GM18861 (cell line): ENCODE measurements around the gene TMEM132D.

Source experiments
- ATAC-seq: cut with Tn5 transposase; IDR thresholded peaks from one replicate; pipeline ENCODE4 v1.9.1; 2021; ENCODE audit not compliant: unreplicated experiment

TMEM132D gene

DNA sequence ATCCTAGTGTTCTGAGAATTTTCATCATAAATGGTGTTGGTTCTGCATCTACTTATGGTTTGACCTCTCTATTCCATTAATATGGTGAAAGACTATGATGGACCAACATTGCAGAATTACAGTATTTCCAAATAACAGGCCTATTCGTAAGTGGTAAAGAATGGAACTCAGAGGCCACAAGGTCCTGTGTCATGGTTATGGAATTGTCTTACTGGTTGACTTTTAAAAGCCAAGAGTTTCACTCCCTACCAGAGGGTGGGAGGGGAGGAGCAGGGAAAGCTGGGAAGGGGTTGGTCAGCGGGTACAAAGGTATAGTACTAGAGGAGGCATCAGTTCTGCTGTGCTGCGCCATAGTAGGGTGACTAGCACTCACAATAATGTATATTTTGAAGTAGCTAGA is 153.4 kb downstream of the TMEM132D start:
- no peak for ATAC-seq

DNA sequence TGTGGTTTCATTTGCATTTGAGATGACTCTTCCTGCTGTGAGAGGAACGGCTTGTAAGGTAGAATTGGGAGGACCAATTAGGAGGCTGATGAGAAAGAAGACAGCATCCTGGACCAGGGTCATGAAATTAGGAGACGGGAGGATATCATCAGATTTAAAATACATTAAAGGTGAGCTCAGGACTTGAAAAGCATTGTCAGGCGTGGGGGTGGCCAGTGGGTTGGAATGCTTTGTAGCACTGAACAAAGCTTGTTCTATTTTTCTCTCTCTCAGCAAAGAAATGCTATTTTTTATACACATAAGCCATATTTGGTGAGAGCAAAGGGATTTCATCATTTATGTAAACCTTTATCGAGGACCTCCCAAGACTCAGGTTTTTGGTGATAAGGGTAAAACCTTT is 157.5 kb downstream of the TMEM132D start:
- ATAC-seq: no peak

DNA sequence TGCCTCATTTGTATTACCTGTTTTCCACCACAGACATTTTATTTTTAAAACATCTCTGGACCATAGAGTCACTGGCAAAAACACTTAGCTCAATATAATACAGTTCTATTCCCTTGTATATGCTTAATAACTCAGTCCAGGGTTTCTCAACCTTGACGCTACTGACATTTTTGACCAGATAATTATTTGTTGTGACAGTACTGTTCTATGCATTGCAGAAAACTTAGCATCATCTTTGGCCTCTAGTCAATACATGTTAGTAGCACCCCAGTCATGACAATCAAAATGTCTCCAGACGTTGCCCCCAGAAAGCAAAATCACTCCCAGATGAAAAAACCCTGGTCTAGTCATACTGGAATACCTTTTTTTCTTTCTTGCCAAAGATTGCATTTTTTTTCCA is 174.7 kb downstream of the TMEM132D start:
- ATAC-seq: no peak

DNA sequence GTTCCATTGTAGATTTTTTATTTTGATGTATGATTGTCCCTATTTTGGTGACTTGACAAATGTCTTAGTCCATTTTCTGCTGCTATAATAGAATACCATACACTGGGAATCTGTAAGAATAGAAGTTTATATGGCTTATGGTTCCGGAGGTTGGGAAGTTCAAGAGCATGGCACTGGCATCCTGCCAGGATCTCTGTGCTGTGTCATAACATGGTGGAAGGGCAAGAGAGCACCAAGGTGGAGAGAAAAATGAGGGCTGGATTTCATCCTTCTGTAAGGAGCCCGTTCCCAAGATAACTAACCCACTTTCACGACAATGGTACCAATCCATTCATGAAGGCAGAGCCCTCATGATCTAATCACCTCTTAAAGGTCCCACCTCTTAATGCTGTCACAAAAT is 176.7 kb downstream of the TMEM132D start:
- ATAC-seq: no peak

DNA sequence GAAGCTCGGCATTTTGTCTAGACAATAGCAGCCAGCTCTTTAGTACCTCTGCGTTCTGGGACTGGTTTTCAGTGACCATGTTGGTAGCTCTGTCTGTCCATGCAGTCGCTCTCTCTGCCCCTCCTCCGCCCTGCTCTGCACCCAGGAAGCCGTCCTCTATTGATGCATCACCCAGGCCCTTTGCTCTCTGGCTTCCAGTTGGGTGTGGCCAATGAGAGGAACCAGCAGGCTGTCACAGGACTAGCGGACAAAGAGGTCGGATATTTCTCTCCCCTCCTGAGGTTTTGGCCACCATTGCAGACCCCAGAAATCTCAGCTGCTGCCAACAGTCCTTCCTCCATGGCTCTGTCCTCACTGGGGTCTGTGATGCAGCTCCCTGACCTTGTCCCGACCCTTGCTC is 180.6 kb downstream of the TMEM132D start:
- no peak for ATAC-seq

DNA sequence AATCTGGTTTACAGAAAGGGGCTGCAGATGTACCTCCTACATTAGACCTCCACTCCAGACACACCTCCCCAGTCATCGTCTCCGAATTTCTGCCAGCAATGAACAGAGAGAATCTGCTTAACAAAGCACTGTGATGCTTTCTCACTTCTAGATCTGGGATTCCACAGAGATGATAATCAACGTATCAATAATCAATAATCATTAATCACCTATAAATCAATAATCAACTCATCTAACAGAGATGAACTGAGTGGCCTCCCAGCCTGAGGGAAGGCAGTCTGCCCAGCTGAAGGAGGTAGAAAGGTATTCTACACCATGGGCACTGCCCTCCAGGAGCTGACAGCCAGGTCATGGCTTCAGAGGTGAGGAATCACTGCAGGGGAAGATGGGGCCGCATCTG is 183.2 kb downstream of the TMEM132D start:
- ATAC-seq: no peak

DNA sequence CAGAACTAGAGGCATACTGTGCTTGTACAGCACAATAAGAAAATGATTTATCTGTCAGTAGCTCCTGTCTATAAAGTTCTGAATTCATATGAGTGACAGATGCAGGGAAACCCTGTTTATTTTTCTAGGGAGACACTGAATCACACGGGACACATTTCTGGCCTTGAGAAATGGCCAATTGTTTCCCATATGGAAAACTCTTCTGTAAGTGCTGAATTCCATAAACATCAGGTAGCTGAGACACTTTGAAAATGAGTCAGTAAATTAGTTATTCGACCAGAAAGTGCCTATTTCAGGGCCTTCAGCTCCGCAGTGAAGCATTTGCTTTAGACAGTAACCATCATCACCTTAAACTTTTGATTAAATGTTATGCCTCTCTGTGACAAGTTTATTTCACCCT is 184.4 kb downstream of the TMEM132D start:
- no peak for ATAC-seq

DNA sequence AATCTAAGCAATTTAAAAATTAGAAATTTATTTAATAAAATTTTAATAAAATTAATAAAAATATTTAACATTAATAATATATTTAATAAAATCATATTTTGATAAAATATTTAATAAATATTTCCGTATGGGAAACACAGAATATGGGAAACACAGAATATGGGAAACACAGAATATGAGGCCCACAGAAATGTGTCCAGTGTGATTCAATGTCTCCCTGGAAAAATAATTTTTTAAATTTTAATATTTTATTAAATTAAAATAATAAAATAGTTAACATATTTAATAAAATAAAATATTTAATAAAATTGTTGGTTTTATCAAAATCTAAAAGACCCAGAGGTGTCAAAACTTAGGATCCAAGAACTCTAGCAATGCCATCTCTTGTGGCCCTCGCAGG is 186.4 kb downstream of the TMEM132D start:
- ATAC-seq: no peak

DNA sequence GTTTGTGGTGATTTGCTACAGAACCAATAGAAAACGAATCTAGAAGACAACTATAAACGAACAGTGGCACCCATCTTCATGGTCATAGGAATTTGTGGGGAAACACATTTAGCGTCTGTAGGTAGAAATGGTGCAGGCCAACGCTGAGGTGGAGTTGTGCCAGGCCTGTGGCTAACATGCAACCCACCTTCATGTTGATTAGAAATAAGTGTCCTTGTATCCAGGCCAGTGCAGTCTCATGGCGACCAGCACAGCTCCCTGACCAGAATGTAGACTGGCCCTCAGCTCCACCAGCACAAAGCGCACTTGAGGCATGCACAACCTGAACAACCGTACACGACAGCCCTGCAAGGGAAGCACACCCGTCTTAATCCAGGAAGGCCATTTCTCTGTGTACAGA is 187.0 kb downstream of the TMEM132D start:
- no peak for ATAC-seq

DNA sequence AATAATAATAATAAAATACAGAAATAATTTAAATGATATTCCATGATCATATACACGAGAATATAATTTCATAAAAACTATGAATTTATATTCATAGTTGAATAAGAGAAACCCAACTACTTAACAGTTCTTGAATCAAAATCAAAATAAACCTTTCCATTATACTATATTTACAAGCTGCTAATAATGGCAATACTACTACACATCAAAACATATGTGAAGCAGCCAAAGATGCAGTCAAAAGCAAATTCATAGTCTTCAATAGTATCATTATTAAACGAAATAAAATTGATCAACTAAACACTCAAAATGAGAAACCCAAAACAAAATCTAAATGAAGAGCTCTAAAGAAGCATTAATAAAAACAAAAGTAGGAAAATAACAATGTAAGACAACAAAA is 197.1 kb downstream of the TMEM132D start:
- no peak for ATAC-seq

DNA sequence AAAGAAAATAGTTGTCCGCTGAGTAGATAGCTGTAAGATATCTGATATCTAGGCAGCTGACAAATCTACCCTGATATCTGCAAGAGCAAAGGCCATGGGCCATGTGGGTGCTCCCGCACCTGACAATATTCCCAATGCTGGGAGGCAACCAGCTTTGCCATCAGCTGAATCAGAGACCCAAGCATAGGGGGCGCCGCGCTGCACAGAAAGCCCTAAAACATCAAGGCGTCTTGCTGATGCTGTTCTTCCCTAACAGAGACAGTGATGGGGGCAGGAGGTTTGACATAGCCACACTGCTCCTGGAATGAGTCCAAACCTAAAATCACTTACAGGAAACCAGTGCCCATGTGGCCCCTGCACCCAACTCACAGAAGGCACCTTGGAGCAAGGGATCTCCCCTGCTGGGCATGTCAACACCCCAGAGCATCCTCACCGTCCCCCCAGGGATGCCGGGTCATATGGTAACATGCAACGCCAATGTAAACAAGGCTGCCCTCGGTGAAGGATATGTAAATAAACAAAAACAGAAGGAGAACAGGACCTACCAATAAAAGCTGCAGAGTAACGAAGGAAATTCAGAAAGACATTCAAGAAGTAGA is 199.5 kb downstream of the TMEM132D start:
- ATAC-seq: no peak

DNA sequence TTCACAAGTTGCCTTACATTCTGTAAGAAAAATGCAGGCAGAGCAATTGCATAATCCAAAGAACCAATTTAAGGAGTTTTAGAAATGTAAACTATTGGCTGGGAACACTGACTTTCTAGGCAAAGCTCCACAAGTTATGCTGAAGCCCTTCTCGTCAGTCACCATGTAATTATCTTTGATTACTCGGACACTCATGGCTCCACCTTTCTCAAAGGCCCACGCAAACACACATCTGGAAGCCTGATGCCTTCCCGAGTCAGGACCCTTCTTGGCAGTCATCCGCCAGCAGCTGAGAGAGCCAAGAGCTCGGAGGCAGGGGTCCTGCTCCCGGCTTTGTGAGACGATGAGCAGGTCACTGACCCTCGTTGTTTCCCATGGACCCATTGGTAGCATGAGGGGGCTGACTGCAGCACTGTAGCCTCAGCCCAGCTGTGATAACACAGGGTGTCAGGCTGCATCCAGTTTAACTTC is 202.2 kb downstream of the TMEM132D start:
- ATAC-seq: no peak

DNA sequence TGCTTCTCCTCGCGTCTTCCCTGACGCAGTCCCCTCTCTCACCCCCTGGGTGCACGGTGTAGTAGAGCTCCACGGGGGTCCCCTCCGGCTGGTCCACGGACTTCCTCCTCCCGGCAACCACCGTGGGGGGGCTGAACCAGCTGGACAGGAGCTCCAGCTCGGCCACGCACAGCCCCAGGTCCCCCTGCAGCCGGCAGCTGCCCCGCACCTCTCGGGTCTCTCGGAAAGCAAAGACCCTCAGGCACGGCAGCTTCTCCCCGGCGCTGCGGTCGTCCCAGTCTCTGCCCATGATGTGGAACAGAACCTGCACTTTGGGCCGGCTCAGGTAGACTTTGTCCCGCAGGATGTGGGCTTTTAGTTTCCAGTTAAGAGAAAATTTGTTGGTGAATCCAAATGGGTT is 203.8 kb downstream of the TMEM132D start:
- ATAC-seq: no peak

DNA sequence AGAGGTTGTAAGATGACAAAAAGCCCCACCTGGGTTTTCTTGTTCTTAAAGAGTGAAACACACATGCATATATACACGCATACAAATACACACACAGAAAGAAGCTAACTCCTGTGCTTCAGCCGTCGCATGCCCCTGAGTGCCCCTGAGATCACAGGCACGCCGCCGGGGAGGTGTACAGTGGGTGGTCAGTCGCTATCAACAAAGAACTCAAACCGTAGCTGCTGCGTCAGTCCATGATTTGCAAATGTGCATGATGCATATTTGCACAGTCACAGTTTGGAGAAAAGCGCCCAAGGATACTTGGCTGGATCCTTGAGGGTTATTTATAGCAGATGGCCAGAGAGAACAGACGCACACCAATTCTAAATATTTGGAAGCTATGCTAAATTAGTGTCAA is 206.9 kb downstream of the TMEM132D start:
- ATAC-seq: no peak

DNA sequence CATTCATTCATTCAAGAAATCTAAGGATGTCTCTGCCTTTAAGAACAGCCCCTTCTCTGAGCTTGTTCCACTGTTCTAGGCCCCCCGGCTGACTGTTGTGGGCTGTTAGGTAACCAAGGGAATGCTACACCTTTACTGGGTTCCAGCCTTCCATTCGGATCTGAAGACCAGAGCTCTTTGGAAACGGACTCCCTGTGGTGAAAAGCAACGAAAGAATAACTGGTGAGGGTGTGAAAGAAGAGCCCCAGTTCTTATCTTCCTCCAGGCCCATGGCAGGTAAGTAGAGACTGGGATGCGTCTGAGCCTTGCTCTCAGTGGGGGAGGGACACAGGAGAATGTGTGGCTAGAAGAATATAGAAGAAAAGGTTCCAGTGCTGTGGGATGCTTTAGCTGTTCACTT is 207.4 kb downstream of the TMEM132D start:
- ATAC-seq: no peak

DNA sequence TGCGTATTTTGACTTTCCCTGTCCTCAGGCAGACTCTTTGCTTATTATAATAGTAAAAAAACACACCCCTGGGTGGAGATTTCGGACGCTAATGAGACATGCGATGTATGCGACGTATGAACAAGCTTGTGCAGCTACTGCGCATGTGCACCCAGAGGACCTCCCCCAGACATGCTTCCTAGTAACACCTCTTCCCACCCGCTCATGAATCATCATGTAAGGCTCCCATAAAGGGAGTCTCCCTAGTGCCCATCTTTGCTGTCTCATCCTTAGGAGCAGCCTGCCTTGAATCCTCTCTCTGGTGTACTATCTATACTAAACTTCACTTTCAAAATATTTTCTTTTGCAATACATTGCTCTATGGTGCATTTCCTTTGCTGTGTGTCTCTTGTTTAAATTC is 210.1 kb downstream of the TMEM132D start:
- ATAC-seq: no peak

DNA sequence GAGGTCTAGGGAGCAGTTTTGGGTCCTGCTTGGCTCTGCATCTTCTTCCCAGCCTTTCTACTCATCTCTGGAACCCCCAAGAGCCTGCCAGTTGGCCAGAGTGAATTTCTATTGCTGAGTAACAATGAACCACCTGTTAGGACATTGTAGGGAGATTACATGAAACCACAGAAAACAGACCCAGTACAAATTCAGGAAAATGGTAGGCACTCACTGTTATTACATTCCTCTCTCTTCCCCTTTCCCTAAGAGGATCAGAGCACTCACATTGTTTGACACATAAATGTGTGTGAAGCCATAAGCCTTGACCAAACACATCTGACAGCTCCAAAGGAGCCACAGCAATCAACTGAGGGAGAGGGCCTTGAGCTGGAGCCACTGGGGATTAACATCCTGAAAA is 216.1 kb downstream of the TMEM132D start:
- no peak for ATAC-seq

DNA sequence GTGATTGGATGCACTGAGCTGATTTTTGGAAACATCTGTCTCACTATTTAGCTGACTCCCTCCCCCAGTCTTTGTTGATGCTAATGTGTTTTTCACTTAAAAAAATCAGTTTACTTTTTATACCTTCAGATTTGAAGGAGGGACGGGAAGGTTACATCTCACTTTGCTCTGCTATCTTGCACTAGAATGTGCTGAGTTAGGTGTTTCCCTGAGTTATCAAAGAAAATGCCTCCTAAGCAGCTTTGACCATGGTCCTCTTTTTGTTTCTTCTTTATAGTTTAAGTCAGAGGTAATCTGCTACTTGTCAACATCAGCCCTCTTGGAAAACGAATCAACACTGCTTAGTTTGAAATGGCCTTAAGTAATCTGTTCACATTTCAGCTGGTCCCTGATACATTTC is 222.0 kb downstream of the TMEM132D start:
- no peak for ATAC-seq

DNA sequence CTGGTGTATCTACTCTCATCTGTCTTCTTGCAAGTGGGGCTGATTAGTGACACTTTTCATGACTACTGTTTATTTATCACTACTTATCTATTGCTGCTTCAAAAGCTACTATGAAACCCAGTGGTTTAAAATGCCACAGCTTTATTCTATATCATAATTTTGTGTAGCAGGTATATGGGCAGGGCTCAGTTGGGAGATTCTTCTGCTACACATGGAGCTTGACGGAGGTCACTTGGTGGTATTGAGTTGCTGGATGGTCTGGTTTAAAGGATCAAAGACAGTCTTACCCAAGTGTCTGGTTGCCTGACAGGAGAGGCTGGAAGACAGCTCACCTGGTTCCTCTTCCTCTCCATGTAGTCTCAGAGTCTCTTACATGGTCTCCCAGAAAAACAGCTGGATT is 222.7 kb downstream of the TMEM132D start:
- ATAC-seq: no peak

DNA sequence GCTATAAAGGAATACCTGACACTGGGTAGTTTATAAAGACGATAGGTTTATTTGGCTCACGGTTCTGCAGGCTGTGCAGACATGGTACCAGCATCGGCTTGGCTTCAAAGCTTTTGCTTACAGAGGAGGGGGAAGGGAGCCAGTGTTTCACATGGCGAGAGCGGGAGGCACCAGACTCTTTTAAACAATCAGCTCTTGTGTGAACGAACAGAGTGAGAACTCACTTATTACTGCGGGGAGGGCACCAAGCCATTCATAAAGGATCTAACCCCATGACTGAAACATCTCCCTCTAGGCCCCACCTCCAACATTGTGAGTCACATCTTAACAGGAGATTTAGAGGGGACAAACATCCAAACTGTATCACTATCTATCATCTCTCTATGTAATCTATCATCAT is 227.4 kb downstream of the TMEM132D start:
- no peak for ATAC-seq

DNA sequence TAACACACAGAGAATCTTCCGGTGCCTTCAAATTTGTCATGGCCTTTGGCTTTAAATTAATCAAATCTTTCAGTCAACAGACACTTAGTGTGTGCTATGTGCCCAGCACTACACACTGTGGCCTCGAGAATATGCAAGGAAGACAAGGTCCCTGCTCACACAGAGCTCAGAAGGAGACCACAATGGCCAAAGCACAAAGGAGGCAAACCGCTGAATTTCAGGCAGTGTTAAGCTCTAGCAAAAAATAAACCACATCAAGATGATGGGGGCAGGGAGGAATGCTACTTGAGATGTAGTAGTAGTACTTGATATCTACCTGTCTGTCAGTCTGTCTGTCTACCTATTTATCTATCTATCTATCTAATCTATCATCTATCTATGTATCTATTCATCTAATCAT is 227.9 kb downstream of the TMEM132D start:
- no peak for ATAC-seq

DNA sequence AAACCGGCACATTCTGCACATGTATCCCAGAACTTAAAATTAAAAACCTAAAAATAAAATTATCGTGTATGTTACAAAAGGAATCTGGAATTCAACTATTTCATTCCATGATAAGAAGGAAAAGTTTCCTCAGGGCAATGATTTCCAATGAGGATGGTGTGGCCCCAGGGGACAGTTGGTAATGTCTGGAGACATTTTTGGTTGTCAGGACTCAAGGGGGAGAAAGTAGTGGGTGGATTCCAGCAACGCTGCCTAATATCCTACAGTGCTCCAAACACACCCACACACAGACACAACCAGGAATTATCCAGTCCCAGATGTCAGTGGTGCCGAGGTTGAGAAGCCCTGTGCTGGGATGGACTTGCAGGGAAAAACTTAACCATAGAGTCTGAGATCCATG is 228.3 kb downstream of the TMEM132D start:
- ATAC-seq: no peak

DNA sequence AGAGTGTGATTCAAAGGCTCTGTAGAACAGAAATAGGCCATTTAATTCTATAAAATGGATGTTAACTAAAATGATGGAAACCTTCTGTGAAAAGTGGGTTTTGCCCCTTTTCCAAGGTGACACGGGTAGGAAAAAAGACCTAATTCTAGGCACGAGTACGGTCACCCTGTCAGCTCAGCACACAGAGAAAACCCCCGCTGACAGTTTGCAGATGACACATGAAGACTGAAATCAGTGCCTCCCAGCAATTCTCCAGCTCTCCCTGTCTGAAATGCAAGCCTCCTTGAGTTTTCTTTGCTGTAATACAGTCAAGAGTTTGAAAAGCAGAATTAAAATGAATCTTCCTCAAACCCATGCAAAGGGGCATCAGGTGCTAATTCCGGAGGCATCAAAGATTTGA is 230.0 kb downstream of the TMEM132D start:
- ATAC-seq: no peak

DNA sequence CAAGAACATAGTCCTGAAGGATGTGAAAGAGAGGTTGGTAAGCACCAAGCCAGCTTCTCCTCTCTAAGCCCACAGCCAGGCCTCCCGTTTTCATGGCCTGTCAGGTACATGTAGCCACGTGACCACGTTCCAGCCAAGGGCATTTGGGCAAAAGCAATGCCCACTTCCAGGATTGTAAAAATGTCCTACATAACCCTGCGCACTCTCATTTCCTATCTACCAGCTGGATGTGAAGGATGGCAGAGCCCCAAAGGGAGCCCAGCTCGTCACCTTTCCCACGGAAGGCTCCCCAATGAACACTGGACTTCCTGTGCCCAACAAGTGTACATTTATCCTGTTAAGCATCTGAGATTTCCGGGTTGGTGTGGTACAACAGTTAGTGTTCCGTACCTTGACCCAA is 231.7 kb downstream of the TMEM132D start:
- no peak for ATAC-seq
